ENCODE results near the gene DCAF4. TPM values are rescaled to one million over a fixed set of nuclear protein-coding genes. Genes with fewer than 3 reads are reported as not detected.
A peak's percentile ranks its signal among the peaks of the same experiment; 100 is the strongest.
"Not testable (repeated sequence)": the region's sequence is repeated elsewhere in the genome, so short reads cannot be mapped to it uniquely, and the experiment has no call there.

DCAF4 gene
- total and polyA plus RNA-seq, 2 donors from 2014 or later: 11.0 to 23.1 TPM

- Histone ChIP-seq H3K4me1 (ENCODE audit: control insufficient read depth in 2 of 3, insufficient read depth in 2 of 3, low read depth in 1 of 3, low read length in 3 of 3) (no peaks in the 10 kb centered on the region), H3K4me3 (ENCODE audit: low read length in 3 of 3) (no peak overlapping the region), H3K9ac (ENCODE audit: low read length in 3 of 3) (no peak overlapping the region), H3K27ac (ENCODE audit: low read depth in 2 of 2, low read length in 2 of 2) (no peak overlapping the region), H3K27me3 (ENCODE audit: control insufficient read depth, insufficient read depth, low read length) (no peaks in the 10 kb centered on the region), H3K36me3 (ENCODE audit: control insufficient read depth in 2 of 3, insufficient read depth in 3 of 3, low read length in 3 of 3) (peaks cover 5 to 27% (median 14%) of the 10 kb centered on the region in 3 donors), H3K9me3 (ENCODE audit: control insufficient read depth in 2 of 3, insufficient read depth in 1 of 3, low read length in 3 of 3) (no peaks in the 10 kb centered on the region)
- DNase-seq: no peak
- no peak for TF ChIP-seq CTCF (IDR thresholded peaks at IDR 0.05; ENCODE audit: borderline replicate concordance, extremely low read depth, insufficient read depth)
- FAIRE-seq: no peak
- intact Hi-C loops (cut with DNase I): no loop called here
Measured at GRCh38 chr14:73000073-73000472, 73.8 kb downstream of the DCAF4 start.

- H3K36me3 ChIP-seq (ENCODE audit: control insufficient read depth in 2 of 3, insufficient read depth in 3 of 3, low read length in 3 of 3): peaks cover 0 to 10% (median 0%) of the 10 kb centered on the region in 3 donors
- H3K4me1 ChIP-seq (ENCODE audit: control insufficient read depth in 2 of 3, insufficient read depth in 2 of 3, low read depth in 1 of 3, low read length in 3 of 3): peaks cover 0 to 6% (median 0%) of the 10 kb centered on the region in 3 donors
- H3K27me3 ChIP-seq (ENCODE audit: control insufficient read depth, insufficient read depth, low read length): no peaks in the 10 kb centered on the region
- no peak for FAIRE-seq
- H3K9ac ChIP-seq (ENCODE audit: low read length in 3 of 3): no peak overlapping the region
- TF ChIP-seq CTCF (IDR thresholded peaks at IDR 0.05; ENCODE audit: borderline replicate concordance, extremely low read depth, insufficient read depth): no peak
- no peaks in the 10 kb centered on the region for H3K9me3 ChIP-seq (ENCODE audit: control insufficient read depth in 2 of 3, insufficient read depth in 1 of 3, low read length in 3 of 3)
- H3K27ac ChIP-seq (ENCODE audit: low read depth in 2 of 2, low read length in 2 of 2): no peak overlapping the region
- intact Hi-C loops (cut with DNase I): no loop called here
- no peak overlapping the region for H3K4me3 ChIP-seq (ENCODE audit: low read length in 3 of 3)
- no peak for DNase-seq
Measured at GRCh38 chr14:73003681-73004080, 77.4 kb downstream of the DCAF4 start.

GRCh38 chr14:73004641-73005040, 78.4 kb downstream of the DCAF4 start:
- Histone ChIP-seq H3K36me3 (ENCODE audit: control insufficient read depth in 2 of 3, insufficient read depth in 3 of 3, low read length in 3 of 3) (peaks cover 0 to 16% (median 0%) of the 10 kb centered on the region in 3 donors), H3K4me1 (ENCODE audit: control insufficient read depth in 2 of 3, insufficient read depth in 2 of 3, low read depth in 1 of 3, low read length in 3 of 3) (peaks cover 0 to 11% (median 0%) of the 10 kb centered on the region in 3 donors)
- H3K27me3 ChIP-seq (ENCODE audit: control insufficient read depth, insufficient read depth, low read length); DNase-seq; H3K9me3 ChIP-seq (ENCODE audit: control insufficient read depth in 2 of 3, insufficient read depth in 1 of 3, low read length in 3 of 3); H3K27ac ChIP-seq (ENCODE audit: low read depth in 2 of 2, low read length in 2 of 2); FAIRE-seq; H3K4me3 ChIP-seq (ENCODE audit: low read length in 3 of 3); intact Hi-C loops (cut with DNase I); H3K9ac ChIP-seq (ENCODE audit: low read length in 3 of 3): not testable (repeated sequence)

- peaks cover 0 to 11% (median 0%) of the 10 kb centered on the region in 3 donors for H3K4me1 ChIP-seq (ENCODE audit: control insufficient read depth in 2 of 3, insufficient read depth in 2 of 3, low read depth in 1 of 3, low read length in 3 of 3)
- intact Hi-C loops (cut with DNase I): no loop called here
- H3K4me3 ChIP-seq (ENCODE audit: low read length in 3 of 3): no peak overlapping the region
- no peaks in the 10 kb centered on the region for H3K9me3 ChIP-seq (ENCODE audit: control insufficient read depth in 2 of 3, insufficient read depth in 1 of 3, low read length in 3 of 3)
- TF ChIP-seq CTCF (IDR thresholded peaks at IDR 0.05; ENCODE audit: borderline replicate concordance, extremely low read depth, insufficient read depth): no peak
- H3K27me3 ChIP-seq (ENCODE audit: control insufficient read depth, insufficient read depth, low read length): no peaks in the 10 kb centered on the region
- H3K9ac ChIP-seq (ENCODE audit: low read length in 3 of 3): no peak overlapping the region
- peak overlapping the region; percentile 4 to 79 for H3K27ac ChIP-seq (ENCODE audit: low read depth in 2 of 2, low read length in 2 of 2)
- FAIRE-seq: no peak
- H3K36me3 ChIP-seq (ENCODE audit: control insufficient read depth in 2 of 3, insufficient read depth in 3 of 3, low read length in 3 of 3): peaks cover 0 to 16% (median 3%) of the 10 kb centered on the region in 3 donors
- peak in 2 of 5 donors; percentile 17 to 43 for DNase-seq
Measured at GRCh38 chr14:73007835-73008234, 81.6 kb downstream of the DCAF4 start.
